ENCODE measurements around the gene SMG7. TPM values are rescaled to one million over a fixed set of nuclear protein-coding genes. Genes with fewer than 3 reads are reported as not detected.

Gene SMG7
- total and polyA plus RNA-seq, 2 of the 4 experiments (the other 2 are of a cell fraction), result 18.1 to 22.6 TPM

- H3K27ac ChIP-seq (ENCODE audit: insufficient read depth, low read length), result no peak overlapping the region
- no peak overlapping the region for H2BK5ac ChIP-seq (ENCODE audit: low read depth, low read length, poor library complexity, severe bottlenecking)
- H3K4me3 ChIP-seq (ENCODE audit: insufficient read depth, low read depth, low read length), result no peak overlapping the region
- no peak overlapping the region for H2BK20ac ChIP-seq (ENCODE audit: low read depth, low read length)
- in situ Hi-C loops (cut with MboI; ENCODE audit: low sequenced_read_pairs), result no loop called here
- peaks cover 6% of the 10 kb centered on the region for H3K27me3 ChIP-seq (ENCODE audit: control insufficient read depth, insufficient read depth, low read length)
- no CpG with 5 or more reads among the region's 2 CpGs for WGBS, 2 experiments (ENCODE audit: extremely low coverage in 2 of 2, insufficient read length in 1 of 2)
- no peak overlapping the region for H4K91ac ChIP-seq (ENCODE audit: insufficient read depth, low read depth, low read length)
- no peak overlapping the region for H4K5ac ChIP-seq (ENCODE audit: low read depth, low read length)
- H2AFZ ChIP-seq (replicated peaks; ENCODE audit: low read length, poor library complexity), result no peak overlapping the region
- no peak overlapping the region for H3K23ac ChIP-seq (ENCODE audit: low read depth, low read length)
- H3K9ac ChIP-seq (ENCODE audit: low read depth, low read length), result no peak overlapping the region
- no peak overlapping the region for H3K4ac ChIP-seq (ENCODE audit: low read depth, low read length)
- H3K36me3 ChIP-seq (ENCODE audit: control insufficient read depth, insufficient read depth, low read length), result no peaks in the 10 kb centered on the region
- TF ChIP-seq MAZ (IDR thresholded peaks at IDR 0.05; ENCODE audit: borderline replicate concordance, low read depth, low read length) (no peak), USF2 (IDR thresholded peaks at IDR 0.05; ENCODE audit: low read depth, low read length) (no peak), CHD1 (IDR thresholded peaks at IDR 0.05; ENCODE audit: low read depth, low read length) (no peak), RFX5 (IDR thresholded peaks at IDR 0.05; ENCODE audit: low read depth, low read length) (no peak), CEBPB (IDR thresholded peaks at IDR 0.05; ENCODE audit: low read depth, low read length) (no peak)
- no peak overlapping the region for H2BK15ac ChIP-seq (ENCODE audit: low read depth, low read length)
- DNase-seq (no peak), ATAC-seq (ENCODE audit: low read depth) (no peak)
- ChIA-PET CTCF (no interaction called here), POLR2A (ENCODE audit: unreplicated experiment) (no interaction called here)
- no peak overlapping the region for H3K14ac ChIP-seq (replicated peaks; ENCODE audit: low read depth, low read length)
- no peak overlapping the region for H2AK9ac ChIP-seq (replicated peaks; ENCODE audit: low read depth, low read length, poor library complexity)
- no peaks in the 10 kb centered on the region for H3K9me3 ChIP-seq (ENCODE audit: control insufficient read depth, insufficient read depth, low read length)
- no peak overlapping the region for H3K18ac ChIP-seq (ENCODE audit: low read depth, low read length)
- dilution Hi-C loops (cut with HindIII; ENCODE audit: low sequenced_read_pairs, unreplicated experiment), result no loop called here
- no peaks in the 10 kb centered on the region for H3K9me1 ChIP-seq (ENCODE audit: insufficient read depth, low read length)
- H2AK5ac ChIP-seq (ENCODE audit: low read depth, low read length), result no peak overlapping the region
- no peaks in the 10 kb centered on the region for H3K79me1 ChIP-seq (ENCODE audit: low read depth in 1 of 2, low read length in 2 of 2)
- no peak overlapping the region for H2BK120ac ChIP-seq (ENCODE audit: low read depth, low read length)
- intact Hi-C loops (cut with micrococcal nuclease), result no loop called here
- H4K8ac ChIP-seq (ENCODE audit: low read depth in 2 of 2, low read length in 2 of 2), result no peak overlapping the region
- H4K20me1 ChIP-seq (ENCODE audit: insufficient read depth, low read length), result no peaks in the 10 kb centered on the region
- no TSS peak for BruUV-seq (replicated peaks)
- H3K56ac ChIP-seq (ENCODE audit: extremely low read depth, insufficient read depth, low read length), result no peak overlapping the region
- H3K4me2 ChIP-seq (ENCODE audit: low read depth, low read length), result no peak overlapping the region
- H3K4me1 ChIP-seq (ENCODE audit: control insufficient read depth, insufficient read depth, low read length), result 0 out of 2 replicates have a peak, but pooled peaks cover 3% of the 10 kb centered on the region
Measured at GRCh38 chr1:183578856-183579255, 106.6 kb downstream of the SMG7 start.

Measured in IMR-90 (cell line).